Mesenteric fat pad (tissue), 1 donor: ENCODE results near the gene MAP4K5. TPM values are rescaled to one million over a fixed set of nuclear protein-coding genes. Genes with fewer than 3 reads are reported as not detected.

Experiments used
- DNase-seq: peaks from one replicate; pipeline ENCODE4 v3.0.0-alpha.2; 2020; ENCODE audit warnings: low spot score
- total RNA-seq: library from RNA; stranded (reverse); fragmentation: NEBNext Ultra II Directional; extraction: Animal tissue kit (Norgen Biotek cat#: 25700); gene quantifications from one replicate; pipeline ENCODE4 v1.2.1, GENCODE V29; 2021
- donor health status: DM: yes; HTN: yes; CAD: no.

MAP4K5 gene
- total RNA-seq, 1 donor from 2014 or later: 52.6 TPM

GRCh38 chr14:50400461-50400860 is 131.9 kb downstream of the MAP4K5 start:
- no peak for DNase-seq

- DNase-seq: no peak
These were observed 132.9 kb downstream of the MAP4K5 start for GRCh38 chr14:50399251-50400032.

- DNase-seq: no peak
These were observed 134.2 kb downstream of the MAP4K5 start for GRCh38 chr14:50398189-50398580.

- no peak for DNase-seq
These were observed 134.8 kb downstream of the MAP4K5 start for GRCh38 chr14:50397390-50398188.

- peak; percentile 91 for DNase-seq
These were observed 135.6 kb downstream of the MAP4K5 start, which contains the start of gene CDKL1 for GRCh38 chr14:50396631-50397389. Gene CDKL1 (minus strand): TSS chr14:50396881. CDS start chr14:50395868, 1,013 bp downstream.

GRCh38 chr14:50395448-50395847 is 136.9 kb downstream of the MAP4K5 start:
- no peak for DNase-seq

GRCh38 chr14:50394713-50395112 is 137.7 kb downstream of the MAP4K5 start:
- DNase-seq: no peak

GRCh38 chr14:50389668-50390441 is 142.5 kb downstream of the MAP4K5 start:
- DNase-seq: no peak

- DNase-seq: no peak
These were observed 144.0 kb downstream of the MAP4K5 start for GRCh38 chr14:50388256-50388931.

GRCh38 chr14:50387548-50387947 is 144.8 kb downstream of the MAP4K5 start:
- DNase-seq: no peak

- DNase-seq: no peak
These were observed 148.6 kb downstream of the MAP4K5 start for GRCh38 chr14:50383618-50384225.

- no peak for DNase-seq
These were observed 150.5 kb downstream of the MAP4K5 start for GRCh38 chr14:50381823-50382287.

- DNase-seq: no peak
These were observed 151.4 kb downstream of the MAP4K5 start for GRCh38 chr14:50381008-50381407.

GRCh38 chr14:50380455-50380854 is 151.9 kb downstream of the MAP4K5 start:
- DNase-seq: no peak

GRCh38 chr14:50379563-50379962 is 152.8 kb downstream of the MAP4K5 start:
- DNase-seq: no peak

GRCh38 chr14:50377550-50378085 is 154.8 kb downstream of the MAP4K5 start:
- no peak for DNase-seq

GRCh38 chr14:50375760-50376159 is 156.6 kb downstream of the MAP4K5 start:
- DNase-seq: no peak

GRCh38 chr14:50373959-50374358 is 158.4 kb downstream of the MAP4K5 start:
- no peak for DNase-seq

GRCh38 chr14:50371546-50371945 is 160.8 kb downstream of the MAP4K5 start:
- DNase-seq: no peak
